ENCODE data around the gene MTMR3. TPM values are rescaled to one million over a fixed set of nuclear protein-coding genes. Genes with fewer than 3 reads are reported as not detected.

The MTMR3 gene
- total RNA-seq, 1 donor from 2014 or later = 30.3 TPM

DNA sequence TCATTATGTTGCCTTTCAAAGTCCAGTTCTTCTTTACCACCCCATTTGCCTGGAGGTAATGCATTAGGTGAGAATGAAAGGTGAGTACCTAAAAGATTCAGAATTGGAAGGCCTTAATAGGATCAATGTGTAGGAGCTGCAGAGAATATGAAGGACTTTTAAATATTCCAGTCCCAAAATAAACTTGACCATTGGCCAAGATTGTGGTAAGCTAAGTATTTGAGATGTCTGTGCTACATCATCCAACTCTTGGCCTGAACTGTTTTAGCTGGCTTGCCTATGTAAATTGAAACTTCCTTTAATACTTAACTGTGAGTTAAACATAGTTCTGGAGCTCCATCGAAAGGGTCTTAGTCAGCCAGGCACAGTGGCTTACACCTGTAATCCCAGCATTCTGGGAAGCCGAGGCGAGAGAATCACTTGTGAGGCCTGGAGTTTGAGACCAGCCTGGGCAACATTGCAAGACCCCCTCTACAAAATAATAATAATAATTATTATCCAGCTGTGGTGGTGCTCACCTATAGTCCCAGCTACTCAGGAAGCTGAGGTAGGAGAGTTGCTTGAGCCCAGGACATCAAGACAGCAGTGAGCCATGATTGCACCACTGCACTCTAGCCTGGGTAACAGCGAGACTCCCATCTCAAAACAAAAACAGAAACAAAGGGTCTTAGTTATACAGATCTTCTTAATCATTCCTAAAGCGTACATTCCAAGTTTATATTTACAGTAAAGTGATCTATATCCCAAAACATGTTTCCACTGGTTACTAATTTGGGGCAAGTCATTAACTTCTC is 29.8 kb downstream of the MTMR3 start:
- Histone ChIP-seq H3K36me3 (ENCODE audit: control insufficient read depth, insufficient read depth, low read length) (no peaks in the 10 kb centered on the region), H3K4me3 (ENCODE audit: low read depth, low read length) (no peak overlapping the region), H3K27me3 (ENCODE audit: control insufficient read depth, insufficient read depth, low read length) (no peaks in the 10 kb centered on the region)
- peak; percentile 39 for DNase-seq (ENCODE audit: low read depth)
- TF ChIP-seq, protein P1, sequence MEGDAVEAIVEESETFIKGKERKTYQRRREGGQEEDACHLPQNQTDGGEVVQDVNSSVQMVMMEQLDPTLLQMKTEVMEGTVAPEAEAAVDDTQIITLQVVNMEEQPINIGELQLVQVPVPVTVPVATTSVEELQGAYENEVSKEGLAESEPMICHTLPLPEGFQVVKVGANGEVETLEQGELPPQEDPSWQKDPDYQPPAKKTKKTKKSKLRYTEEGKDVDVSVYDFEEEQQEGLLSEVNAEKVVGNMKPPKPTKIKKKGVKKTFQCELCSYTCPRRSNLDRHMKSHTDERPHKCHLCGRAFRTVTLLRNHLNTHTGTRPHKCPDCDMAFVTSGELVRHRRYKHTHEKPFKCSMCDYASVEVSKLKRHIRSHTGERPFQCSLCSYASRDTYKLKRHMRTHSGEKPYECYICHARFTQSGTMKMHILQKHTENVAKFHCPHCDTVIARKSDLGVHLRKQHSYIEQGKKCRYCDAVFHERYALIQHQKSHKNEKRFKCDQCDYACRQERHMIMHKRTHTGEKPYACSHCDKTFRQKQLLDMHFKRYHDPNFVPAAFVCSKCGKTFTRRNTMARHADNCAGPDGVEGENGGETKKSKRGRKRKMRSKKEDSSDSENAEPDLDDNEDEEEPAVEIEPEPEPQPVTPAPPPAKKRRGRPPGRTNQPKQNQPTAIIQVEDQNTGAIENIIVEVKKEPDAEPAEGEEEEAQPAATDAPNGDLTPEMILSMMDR (IDR thresholded peaks at IDR 0.05; ENCODE audit: insufficient read depth, low read length, severe bottlenecking) = no peak
- FAIRE-seq = no peak

DNA sequence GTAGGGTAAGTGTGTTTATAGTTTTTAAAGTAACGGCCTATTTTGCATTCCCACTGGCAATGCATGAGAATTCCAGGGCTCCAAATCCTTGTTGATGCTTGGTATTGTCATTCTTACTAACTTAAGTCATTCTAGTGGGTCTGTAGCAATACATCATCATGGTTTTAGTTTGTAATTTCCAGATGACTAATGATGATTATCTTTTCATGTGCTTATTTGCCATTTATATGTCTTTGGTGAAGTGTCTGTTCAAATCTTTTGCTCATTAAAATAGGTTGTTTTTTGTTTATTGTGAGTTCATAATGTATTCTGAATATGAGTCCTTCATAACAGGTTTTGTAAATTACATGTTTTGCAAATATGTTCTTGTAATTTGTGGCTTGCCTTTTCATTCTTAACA is 31.2 kb downstream of the MTMR3 start:
- no peak overlapping the region for H3K4me3 ChIP-seq (ENCODE audit: low read depth, low read length)
- DNase-seq (ENCODE audit: low read depth) (peak; percentile 92), FAIRE-seq (no peak)

DNA sequence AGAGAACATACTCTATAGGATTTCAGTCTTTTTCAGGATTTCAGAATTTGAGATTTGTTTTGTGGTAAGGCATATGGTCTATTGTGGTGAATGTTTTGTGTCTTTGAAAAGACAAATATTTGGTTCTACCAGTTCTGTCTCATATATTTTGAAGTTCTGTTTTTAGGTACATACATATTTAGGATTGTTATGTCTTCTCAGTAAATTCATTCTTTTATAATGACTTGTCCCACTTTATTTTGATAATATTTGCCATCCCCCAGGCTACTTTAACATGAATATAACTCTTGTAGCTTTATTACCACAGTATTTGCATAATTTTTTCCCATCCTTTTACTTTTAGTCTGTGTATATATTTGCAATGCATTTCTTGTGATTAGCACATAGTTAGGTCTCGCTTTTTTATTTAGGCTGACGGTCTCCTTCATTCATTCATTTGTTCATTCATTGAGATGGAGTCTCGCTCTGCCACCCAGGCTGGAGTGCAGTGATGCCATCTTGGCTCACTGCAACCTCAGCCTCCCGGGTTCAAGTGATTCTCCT is 32.1 kb downstream of the MTMR3 start:
- H3K36me3 ChIP-seq (ENCODE audit: control insufficient read depth, insufficient read depth, low read length) = no peaks in the 10 kb centered on the region
- no peak overlapping the region for H3K4me3 ChIP-seq (ENCODE audit: low read depth, low read length)
- FAIRE-seq (no peak), DNase-seq (ENCODE audit: low read depth) (no peak)
- H3K27me3 ChIP-seq (ENCODE audit: control insufficient read depth, insufficient read depth, low read length) = no peaks in the 10 kb centered on the region
- TF ChIP-seq, protein P1 (IDR thresholded peaks at IDR 0.05; ENCODE audit: insufficient read depth, low read length, severe bottlenecking) = no peak

More for the DNA sequence above, 31.2 kb downstream of the MTMR3 start:
- TF ChIP-seq, protein P1 (IDR thresholded peaks at IDR 0.05; ENCODE audit: insufficient read depth, low read length, severe bottlenecking) = no peak
- Histone ChIP-seq H3K27me3 (ENCODE audit: control insufficient read depth, insufficient read depth, low read length) (no peaks in the 10 kb centered on the region), H3K36me3 (ENCODE audit: control insufficient read depth, insufficient read depth, low read length) (no peaks in the 10 kb centered on the region)

DNA sequence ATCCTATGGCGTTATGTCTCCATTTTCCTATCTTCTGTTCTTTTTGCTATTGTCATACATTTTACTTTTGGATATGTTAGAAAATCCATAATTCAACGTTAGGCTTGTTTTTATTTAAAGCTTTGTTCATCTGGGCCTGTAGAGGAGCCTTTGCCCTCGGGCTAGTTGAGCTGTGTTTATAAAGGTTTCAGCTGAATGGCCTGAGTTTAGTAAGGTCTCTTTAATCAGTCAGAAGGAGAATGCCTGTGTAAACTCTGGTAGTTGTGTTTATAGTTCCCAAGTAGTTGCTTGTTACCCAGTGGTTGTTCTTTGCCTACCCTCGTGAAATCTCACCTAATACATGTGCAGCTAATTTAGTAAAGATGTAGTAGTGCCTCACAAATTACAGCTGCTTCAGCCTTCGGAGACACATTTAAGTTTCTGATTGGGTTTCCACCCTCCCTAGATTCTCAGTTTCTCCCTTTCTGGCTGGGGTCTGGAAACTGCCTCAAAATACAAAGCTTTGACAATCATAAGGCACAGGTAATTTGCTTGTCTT is 33.1 kb downstream of the MTMR3 start:
- H3K4me3 ChIP-seq (ENCODE audit: low read depth, low read length) = no peak overlapping the region
- H3K36me3 ChIP-seq (ENCODE audit: control insufficient read depth, insufficient read depth, low read length) = no peaks in the 10 kb centered on the region
- H3K27me3 ChIP-seq (ENCODE audit: control insufficient read depth, insufficient read depth, low read length) = no peaks in the 10 kb centered on the region
- FAIRE-seq (no peak), DNase-seq (ENCODE audit: low read depth) (no peak)
- TF ChIP-seq, protein P1 (IDR thresholded peaks at IDR 0.05; ENCODE audit: insufficient read depth, low read length, severe bottlenecking) = no peak

DNA sequence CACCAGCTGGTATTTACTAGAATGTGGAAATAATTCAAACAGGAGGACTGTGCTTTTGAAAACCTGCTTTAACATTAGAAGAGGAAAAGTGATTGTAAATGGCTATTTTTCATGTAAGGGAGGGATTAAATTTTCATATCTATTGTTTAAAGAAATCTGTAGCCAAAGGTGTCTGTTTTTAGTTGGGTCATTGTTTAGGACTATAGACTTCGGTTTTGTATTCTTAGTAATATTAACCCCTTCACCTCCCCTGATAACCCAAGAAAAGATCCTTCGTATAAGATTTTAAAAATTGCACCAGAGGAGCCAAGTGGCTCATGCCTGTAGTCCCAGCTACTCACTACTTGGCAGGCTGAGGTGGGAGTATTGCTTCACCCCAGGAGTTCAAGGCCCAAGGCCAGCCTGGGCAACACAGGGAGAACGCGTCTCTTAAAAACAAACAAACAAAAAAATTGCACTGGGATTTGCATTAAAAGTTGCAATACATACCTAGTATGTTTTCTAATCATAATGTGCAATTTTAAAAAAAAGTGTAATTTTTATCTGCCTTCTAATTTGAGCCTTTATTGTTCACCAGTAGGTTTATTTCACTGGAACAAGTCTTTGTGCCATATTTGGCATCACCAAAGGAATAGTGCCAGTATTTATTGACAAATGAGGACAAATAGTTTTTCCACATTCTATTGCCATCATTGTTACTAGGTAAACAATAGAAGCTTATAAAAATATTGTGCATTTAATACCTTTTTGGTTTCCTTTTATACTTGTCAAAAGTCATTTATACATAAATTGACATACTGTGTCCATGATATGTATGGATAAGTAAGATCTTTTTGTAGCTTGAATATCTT is 34.3 kb downstream of the MTMR3 start:
- DNase-seq (ENCODE audit: low read depth) = peak; percentile 25
- no peaks in the 10 kb centered on the region for H3K27me3 ChIP-seq (ENCODE audit: control insufficient read depth, insufficient read depth, low read length)
- no peaks in the 10 kb centered on the region for H3K36me3 ChIP-seq (ENCODE audit: control insufficient read depth, insufficient read depth, low read length)
- TF ChIP-seq, protein P1 (IDR thresholded peaks at IDR 0.05; ENCODE audit: insufficient read depth, low read length, severe bottlenecking) = no peak
- FAIRE-seq = no peak
- no peak overlapping the region for H3K4me3 ChIP-seq (ENCODE audit: low read depth, low read length)
